ENCODE data around the gene STOM.

DNA sequence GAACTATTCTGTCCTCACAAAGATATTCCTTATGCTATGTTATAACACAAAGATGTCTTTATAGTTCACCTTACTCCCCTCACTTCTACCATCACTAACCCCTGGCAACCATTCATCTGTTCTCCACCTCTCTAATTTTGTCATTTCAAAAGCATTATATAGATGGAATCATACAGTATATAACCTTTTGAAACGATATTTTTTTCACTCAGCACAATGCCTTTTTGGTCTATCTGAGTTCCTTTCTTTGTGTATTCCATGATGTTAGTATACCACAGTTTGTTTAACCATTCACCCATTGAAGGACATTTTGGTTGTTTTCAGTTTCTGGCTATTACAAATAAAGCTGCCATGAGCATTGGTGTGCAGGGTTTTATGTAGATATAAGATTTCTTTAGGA is 35.8 kb upstream of the STOM start:
- TF ChIP-seq, protein P1, sequence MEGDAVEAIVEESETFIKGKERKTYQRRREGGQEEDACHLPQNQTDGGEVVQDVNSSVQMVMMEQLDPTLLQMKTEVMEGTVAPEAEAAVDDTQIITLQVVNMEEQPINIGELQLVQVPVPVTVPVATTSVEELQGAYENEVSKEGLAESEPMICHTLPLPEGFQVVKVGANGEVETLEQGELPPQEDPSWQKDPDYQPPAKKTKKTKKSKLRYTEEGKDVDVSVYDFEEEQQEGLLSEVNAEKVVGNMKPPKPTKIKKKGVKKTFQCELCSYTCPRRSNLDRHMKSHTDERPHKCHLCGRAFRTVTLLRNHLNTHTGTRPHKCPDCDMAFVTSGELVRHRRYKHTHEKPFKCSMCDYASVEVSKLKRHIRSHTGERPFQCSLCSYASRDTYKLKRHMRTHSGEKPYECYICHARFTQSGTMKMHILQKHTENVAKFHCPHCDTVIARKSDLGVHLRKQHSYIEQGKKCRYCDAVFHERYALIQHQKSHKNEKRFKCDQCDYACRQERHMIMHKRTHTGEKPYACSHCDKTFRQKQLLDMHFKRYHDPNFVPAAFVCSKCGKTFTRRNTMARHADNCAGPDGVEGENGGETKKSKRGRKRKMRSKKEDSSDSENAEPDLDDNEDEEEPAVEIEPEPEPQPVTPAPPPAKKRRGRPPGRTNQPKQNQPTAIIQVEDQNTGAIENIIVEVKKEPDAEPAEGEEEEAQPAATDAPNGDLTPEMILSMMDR (IDR thresholded peaks at IDR 0.05; ENCODE audit: control extremely low read depth in 1 of 3, insufficient read depth in 1 of 3, low read depth in 1 of 3, low read length in 3 of 3) = no peak
- TF ChIP-seq POLR2A (IDR thresholded peaks at IDR 0.05; ENCODE audit: control extremely low read depth in 1 of 2, low read depth in 2 of 2, low read length in 2 of 2) (no peak), YY1 (IDR thresholded peaks at IDR 0.05; ENCODE audit: low read depth, low read length) (no peak)
